ENCODE data around the gene FBXL13.

FBXL13 gene

DNA sequence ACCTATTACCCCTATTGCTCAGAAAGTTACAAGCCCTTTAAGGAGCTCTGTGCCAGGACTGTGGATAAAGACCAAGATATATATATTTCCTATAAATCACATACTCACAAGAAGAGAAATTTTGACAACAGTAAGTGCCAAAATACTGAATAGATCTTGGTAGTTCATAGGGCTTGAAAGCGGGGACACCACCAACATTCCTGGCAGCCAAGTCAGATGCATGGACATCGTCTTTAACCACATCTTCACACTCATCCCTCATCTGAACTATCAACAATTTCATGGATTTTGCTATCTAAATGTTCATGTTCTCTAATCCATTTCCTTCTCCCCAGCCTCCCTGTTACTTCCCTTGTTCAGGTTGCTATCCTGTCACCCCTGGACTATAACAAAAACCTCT lies 229.2 kb downstream of the FBXL13 start:
- TF ChIP-seq FOXM1 (IDR thresholded peaks at IDR 0.05; ENCODE audit: borderline replicate concordance, low read depth) (no peak), YY1 (IDR thresholded peaks at IDR 0.05; ENCODE audit: low read depth) (no peak), ZBTB7A (IDR thresholded peaks at IDR 0.05; ENCODE audit: low read depth) (no peak), TAF1 (IDR thresholded peaks at IDR 0.05; ENCODE audit: low read depth) (no peak)
- TF ChIP-seq, protein P1, sequence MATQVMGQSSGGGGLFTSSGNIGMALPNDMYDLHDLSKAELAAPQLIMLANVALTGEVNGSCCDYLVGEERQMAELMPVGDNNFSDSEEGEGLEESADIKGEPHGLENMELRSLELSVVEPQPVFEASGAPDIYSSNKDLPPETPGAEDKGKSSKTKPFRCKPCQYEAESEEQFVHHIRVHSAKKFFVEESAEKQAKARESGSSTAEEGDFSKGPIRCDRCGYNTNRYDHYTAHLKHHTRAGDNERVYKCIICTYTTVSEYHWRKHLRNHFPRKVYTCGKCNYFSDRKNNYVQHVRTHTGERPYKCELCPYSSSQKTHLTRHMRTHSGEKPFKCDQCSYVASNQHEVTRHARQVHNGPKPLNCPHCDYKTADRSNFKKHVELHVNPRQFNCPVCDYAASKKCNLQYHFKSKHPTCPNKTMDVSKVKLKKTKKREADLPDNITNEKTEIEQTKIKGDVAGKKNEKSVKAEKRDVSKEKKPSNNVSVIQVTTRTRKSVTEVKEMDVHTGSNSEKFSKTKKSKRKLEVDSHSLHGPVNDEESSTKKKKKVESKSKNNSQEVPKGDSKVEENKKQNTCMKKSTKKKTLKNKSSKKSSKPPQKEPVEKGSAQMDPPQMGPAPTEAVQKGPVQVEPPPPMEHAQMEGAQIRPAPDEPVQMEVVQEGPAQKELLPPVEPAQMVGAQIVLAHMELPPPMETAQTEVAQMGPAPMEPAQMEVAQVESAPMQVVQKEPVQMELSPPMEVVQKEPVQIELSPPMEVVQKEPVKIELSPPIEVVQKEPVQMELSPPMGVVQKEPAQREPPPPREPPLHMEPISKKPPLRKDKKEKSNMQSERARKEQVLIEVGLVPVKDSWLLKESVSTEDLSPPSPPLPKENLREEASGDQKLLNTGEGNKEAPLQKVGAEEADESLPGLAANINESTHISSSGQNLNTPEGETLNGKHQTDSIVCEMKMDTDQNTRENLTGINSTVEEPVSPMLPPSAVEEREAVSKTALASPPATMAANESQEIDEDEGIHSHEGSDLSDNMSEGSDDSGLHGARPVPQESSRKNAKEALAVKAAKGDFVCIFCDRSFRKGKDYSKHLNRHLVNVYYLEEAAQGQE (IDR thresholded peaks at IDR 0.05; ENCODE audit: low read depth): no peak

DNA sequence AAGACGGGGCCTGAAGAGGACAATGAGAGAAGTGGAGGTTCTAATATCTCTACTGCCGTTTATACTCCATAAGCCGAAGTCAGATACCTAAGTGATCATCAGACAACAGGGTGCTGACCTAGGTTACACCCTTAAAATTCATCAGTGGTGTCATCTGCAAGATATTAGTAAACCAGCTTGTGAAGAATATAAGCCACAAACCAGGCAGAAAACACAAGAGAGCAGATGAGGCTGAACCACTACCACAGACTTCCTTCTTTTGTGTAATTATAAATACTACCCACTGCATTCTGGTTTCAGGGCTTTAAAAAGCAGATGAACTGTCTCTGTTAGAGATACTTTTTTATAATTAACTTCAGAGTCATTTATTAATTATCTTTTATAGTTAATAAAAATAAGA lies 230.7 kb downstream of the FBXL13 start:
- TF ChIP-seq EGR1 (IDR thresholded peaks at IDR 0.05) (no peak), YY1 (IDR thresholded peaks at IDR 0.05; ENCODE audit: low read depth) (no peak), TCF12 (IDR thresholded peaks at IDR 0.05; ENCODE audit: low read depth) (no peak), EP300 (IDR thresholded peaks at IDR 0.05; ENCODE audit: borderline replicate concordance) (no peak), TEAD4 (IDR thresholded peaks at IDR 0.05) (no peak), TAF1 (IDR thresholded peaks at IDR 0.05; ENCODE audit: low read depth) (no peak), CEBPB (IDR thresholded peaks at IDR 0.05) (no peak), NFIC (IDR thresholded peaks at IDR 0.05) (no peak), CREB1 (IDR thresholded peaks at IDR 0.05; ENCODE audit: low read depth) (no peak), FOXM1 (IDR thresholded peaks at IDR 0.05; ENCODE audit: borderline replicate concordance, low read depth) (no peak), RAD21 (IDR thresholded peaks at IDR 0.05; ENCODE audit: low read depth) (no peak), ZBTB7A (IDR thresholded peaks at IDR 0.05; ENCODE audit: low read depth) (no peak)
- TF ChIP-seq, protein P1 (IDR thresholded peaks at IDR 0.05; ENCODE audit: low read depth): no peak
- TF ChIP-seq, protein P2, sequence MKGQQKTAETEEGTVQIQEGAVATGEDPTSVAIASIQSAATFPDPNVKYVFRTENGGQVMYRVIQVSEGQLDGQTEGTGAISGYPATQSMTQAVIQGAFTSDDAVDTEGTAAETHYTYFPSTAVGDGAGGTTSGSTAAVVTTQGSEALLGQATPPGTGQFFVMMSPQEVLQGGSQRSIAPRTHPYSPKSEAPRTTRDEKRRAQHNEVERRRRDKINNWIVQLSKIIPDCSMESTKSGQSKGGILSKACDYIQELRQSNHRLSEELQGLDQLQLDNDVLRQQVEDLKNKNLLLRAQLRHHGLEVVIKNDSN (IDR thresholded peaks at IDR 0.05): no peak
- TF ChIP-seq, protein P3, sequence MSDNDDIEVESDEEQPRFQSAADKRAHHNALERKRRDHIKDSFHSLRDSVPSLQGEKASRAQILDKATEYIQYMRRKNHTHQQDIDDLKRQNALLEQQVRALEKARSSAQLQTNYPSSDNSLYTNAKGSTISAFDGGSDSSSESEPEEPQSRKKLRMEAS (IDR thresholded peaks at IDR 0.05): no peak

DNA sequence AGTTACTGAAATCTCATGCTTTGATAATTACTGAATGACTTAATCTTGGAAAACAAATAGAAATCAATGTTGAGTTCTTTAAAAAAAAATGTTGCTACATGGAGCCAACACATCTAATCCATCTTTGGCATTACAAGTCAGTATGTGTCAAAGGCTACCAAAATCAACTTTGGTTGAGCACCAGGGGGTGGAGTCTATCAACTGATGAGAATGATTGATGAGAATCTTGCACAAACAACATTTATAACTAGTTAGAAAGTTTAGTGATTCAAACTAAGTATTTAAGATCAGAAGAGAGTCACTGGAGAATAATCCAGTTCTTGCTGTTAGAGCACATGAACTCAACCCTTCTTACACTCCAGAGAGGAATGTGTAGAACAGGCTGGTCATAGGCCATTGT lies 232.3 kb downstream of the FBXL13 start:
- TF ChIP-seq FOXM1 (IDR thresholded peaks at IDR 0.05; ENCODE audit: borderline replicate concordance, low read depth): no peak
- TF ChIP-seq CEBPB (IDR thresholded peaks at IDR 0.05): no peak
- no peak for TF ChIP-seq EGR1 (IDR thresholded peaks at IDR 0.05)
- no peak for TF ChIP-seq RAD21 (IDR thresholded peaks at IDR 0.05; ENCODE audit: low read depth)
- no peak for TF ChIP-seq TCF12 (IDR thresholded peaks at IDR 0.05; ENCODE audit: low read depth)
- TF ChIP-seq CREB1 (IDR thresholded peaks at IDR 0.05; ENCODE audit: low read depth): no peak
- TF ChIP-seq TAF1 (IDR thresholded peaks at IDR 0.05; ENCODE audit: low read depth): no peak

DNA sequence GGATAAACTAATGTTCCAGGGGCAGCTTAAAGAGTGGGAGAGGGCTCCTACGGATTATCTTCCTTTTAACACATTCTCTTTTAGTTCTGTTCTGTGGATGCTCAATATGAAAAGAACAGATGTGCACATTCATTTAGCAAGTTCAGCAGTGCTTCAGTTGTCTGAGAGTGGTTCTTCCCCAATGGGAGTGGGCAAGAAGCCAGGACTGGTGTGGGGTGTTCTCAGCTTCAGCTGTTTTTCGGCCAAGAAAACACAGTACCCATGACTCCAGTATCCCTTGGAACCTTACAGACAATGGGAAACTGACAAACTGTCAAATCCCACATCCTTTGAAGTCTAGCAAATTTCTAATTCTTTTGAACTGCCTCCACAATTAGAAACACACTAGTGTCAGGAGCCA lies 233.3 kb downstream of the FBXL13 start:
- TF ChIP-seq EP300 (IDR thresholded peaks at IDR 0.05; ENCODE audit: borderline replicate concordance): no peak
- TF ChIP-seq, protein P2 (IDR thresholded peaks at IDR 0.05): no peak
- TF ChIP-seq FOXM1 (IDR thresholded peaks at IDR 0.05; ENCODE audit: borderline replicate concordance, low read depth): no peak
- no peak for TF ChIP-seq CEBPB (IDR thresholded peaks at IDR 0.05)
- no peak for TF ChIP-seq YY1 (IDR thresholded peaks at IDR 0.05; ENCODE audit: low read depth)
- no peak for TF ChIP-seq TAF1 (IDR thresholded peaks at IDR 0.05; ENCODE audit: low read depth)
- TF ChIP-seq RAD21 (IDR thresholded peaks at IDR 0.05; ENCODE audit: low read depth): no peak
- TF ChIP-seq TCF12 (IDR thresholded peaks at IDR 0.05; ENCODE audit: low read depth): no peak
- TF ChIP-seq CREB1 (IDR thresholded peaks at IDR 0.05; ENCODE audit: low read depth): no peak
- TF ChIP-seq, protein P1 (IDR thresholded peaks at IDR 0.05; ENCODE audit: low read depth): no peak
- no peak for TF ChIP-seq ZBTB7A (IDR thresholded peaks at IDR 0.05; ENCODE audit: low read depth)
- no peak for TF ChIP-seq TEAD4 (IDR thresholded peaks at IDR 0.05)

DNA sequence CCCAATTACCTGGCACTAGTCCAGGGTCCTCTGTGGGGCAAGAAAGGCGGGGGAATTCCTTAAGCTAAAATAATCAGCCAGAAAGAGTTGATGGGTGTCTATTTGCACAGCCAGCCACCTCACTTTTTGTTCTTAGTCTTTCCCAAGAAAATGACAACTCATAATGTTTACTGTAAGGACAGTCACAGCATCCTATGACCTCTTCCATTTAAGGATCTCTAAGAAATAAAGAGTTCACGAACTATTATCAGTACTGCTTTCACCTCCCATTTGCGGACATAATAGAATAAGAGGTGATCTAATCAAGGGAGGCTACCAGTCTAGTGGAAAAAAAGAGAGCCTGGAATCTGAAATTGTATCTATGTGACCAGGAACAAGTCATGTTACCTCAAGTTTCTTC lies 234.2 kb downstream of the FBXL13 start:
- TF ChIP-seq FOXM1 (IDR thresholded peaks at IDR 0.05; ENCODE audit: borderline replicate concordance, low read depth) (no peak), EP300 (IDR thresholded peaks at IDR 0.05; ENCODE audit: borderline replicate concordance) (no peak), CEBPB (IDR thresholded peaks at IDR 0.05) (no peak), ZBTB7A (IDR thresholded peaks at IDR 0.05; ENCODE audit: low read depth) (no peak), RAD21 (IDR thresholded peaks at IDR 0.05; ENCODE audit: low read depth) (no peak), TEAD4 (IDR thresholded peaks at IDR 0.05) (no peak)
- TF ChIP-seq, protein P3 (IDR thresholded peaks at IDR 0.05): no peak

Measured in Ishikawa (cell line).